Fibroblast of skin of scalp (primary cell): ENCODE measurements around the gene NCOA3.
"Not testable (repeated sequence)": the region's sequence is repeated elsewhere in the genome, so short reads cannot be mapped to it uniquely, and the experiment has no call there.

Source experiments
- DNase-seq: peaks from one replicate; pipeline ENCODE4 v3.0.0-alpha.2; 2013

Gene NCOA3

DNA sequence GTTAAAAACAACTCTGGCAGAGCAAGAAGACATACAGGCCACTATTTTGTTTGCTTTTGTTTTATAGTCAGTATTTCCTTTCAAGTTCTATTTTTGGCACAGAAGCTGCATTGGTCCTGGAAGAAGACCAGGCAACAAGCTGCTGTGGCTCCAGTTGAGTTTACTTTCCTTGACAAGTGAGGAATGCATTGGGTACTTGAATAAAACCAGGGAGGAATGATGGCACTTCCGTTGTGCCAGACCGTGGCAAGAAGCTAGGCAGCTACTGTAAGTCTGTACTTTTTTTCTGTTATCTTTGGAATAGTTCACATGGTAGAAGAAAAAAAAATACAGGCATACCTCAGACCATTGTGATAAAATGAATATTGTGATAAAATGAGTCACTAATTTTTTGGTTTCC, 66.3 kb downstream of the NCOA3 start:
- DNase-seq: peak; percentile 86

- DNase-seq: no peak
Measured at GRCh38 chr20:47568837-47569410, 67.2 kb downstream of the NCOA3 start.

DNA sequence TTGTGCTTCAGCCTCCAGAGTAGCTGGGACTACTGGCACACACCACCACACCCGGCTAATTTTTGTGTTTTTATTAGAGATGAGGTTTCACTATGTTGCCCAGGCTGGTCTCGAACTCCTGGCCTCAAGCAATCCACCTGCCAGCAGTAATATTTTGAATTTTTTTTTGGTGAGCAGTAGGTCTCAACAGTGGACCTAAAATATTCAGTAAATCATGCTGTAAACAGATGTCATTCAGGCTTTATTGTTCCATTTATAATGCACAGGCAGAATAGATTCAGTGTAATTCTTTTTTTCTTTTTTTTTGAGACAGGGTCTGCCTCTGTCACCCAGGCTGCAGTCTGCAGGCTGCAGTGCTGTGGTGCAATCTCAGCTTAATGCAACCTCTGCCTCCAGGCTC, 69.7 kb downstream of the NCOA3 start:
- no peak for DNase-seq

GRCh38 chr20:47572105-47572729, 70.5 kb downstream of the NCOA3 start:
- DNase-seq: no peak

DNA sequence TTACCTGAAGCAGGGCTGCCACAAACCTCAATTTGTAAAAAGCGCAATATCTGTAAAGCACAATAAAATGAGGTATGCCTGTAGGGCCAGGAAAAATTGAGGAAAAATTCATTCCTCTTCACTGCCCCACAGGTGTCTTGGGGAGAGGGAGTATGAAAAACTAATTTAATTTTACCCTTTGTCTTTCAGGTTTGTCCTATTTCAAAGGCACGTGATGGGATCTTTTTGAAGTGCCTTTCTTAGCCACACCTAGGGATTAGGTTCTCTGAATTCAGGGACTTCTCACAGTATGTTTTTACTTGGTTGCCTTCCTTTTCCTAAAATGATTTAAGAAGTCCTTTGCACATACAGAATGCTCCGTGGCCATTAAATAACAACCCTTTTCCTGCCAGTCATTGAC, 71.9 kb downstream of the NCOA3 start:
- no peak for DNase-seq

DNA sequence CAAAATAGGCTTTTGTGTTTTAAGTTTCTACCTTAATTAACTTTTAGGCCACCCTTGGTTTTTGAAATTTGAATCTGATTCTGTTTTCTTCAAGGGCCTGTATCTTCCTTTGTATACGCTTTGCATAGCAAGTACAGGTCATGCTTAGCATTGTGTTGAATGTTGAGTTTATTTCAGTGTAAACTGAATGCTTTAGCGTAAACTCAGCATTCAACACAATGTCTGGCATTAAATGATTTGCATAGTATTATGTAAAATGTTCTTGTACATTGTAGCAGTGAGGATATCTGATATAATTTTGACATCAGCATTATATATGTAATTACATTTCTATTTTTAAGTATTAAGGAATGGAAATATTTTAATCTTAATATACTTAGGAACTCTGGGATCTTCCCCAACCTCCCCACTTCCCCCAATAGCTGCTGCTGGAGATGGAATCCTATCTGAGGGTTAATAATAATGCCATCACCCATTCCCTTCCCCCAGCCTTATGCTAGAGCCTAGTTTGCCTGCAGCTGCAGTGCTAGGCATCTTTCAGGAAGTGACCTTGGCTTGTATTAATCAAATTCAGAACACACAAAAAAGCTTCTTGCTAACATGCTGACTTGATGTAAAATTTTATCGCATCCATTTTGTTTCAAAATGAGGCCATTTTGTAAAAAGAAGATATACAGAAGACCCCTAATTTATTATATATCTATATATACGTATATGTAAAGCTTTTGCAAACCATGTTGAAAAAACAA, 73.1 kb downstream of the NCOA3 start:
- peak; percentile 23 for DNase-seq

GRCh38 chr20:47576516-47577033, 74.9 kb downstream of the NCOA3 start:
- DNase-seq: peak; percentile 76

DNA sequence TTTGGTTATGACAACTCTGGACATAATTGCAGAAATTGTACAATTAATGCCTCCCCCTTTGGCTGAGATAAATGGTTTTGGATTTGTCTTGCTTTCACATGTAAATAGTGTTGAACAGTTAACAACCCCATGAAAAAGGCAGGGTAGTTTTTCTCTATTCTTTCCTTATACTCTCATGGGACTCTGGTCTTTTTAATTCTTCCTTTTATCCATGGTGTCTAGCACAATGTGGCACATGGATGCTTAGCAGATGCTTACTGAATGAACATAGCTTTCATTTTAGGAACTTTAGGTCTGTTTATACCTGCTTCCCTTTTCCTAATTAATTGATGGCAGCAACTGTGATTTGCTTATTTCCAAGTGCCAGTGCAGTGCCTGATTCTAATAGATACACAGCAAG, 75.6 kb downstream of the NCOA3 start:
- no peak for DNase-seq

- no peak for DNase-seq
Measured at GRCh38 chr20:47578543-47578942, 76.9 kb downstream of the NCOA3 start.

GRCh38 chr20:47580686-47581085, 79.0 kb downstream of the NCOA3 start:
- not testable (repeated sequence) for DNase-seq

DNA sequence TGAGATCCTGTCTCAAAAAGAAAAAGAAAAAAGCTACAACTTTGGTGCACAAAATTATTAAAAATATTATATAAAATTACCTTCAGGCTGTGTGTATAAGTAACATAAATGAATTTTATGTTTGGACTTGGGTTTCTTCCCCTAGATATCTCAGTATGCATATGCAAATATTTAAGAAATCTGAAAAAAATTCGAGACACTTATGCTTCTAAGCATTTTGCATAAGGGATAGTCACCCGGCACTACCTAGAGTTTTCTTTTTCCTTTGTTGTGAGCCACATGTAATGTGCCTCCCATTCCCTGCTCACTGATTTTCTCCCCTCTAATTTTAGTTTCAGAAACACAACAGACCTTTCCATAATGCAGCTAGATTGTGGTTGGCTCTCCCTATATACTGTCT, 79.4 kb downstream of the NCOA3 start:
- DNase-seq: no peak

DNA sequence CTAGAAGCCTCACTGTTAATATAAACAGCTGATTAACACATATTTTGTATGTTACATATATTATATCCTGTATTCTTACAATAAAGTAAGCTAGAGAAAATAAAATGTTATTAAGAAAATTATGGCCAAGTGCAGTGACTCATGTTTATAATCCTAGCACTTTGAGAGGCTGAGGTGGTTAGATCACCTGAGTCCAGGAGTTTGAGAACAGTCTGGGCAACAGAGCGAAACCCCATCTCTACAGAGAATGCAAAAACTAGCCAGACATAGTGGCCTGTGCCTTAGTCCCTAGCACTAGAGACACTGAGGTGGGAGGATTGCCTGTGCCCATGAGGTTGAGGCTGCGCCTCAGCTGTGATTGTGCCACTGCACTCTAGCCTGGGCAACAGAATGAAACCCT, 81.9 kb downstream of the NCOA3 start:
- DNase-seq: no peak

GRCh38 chr20:47585087-47585747, 83.5 kb downstream of the NCOA3 start:
- DNase-seq: no peak

DNA sequence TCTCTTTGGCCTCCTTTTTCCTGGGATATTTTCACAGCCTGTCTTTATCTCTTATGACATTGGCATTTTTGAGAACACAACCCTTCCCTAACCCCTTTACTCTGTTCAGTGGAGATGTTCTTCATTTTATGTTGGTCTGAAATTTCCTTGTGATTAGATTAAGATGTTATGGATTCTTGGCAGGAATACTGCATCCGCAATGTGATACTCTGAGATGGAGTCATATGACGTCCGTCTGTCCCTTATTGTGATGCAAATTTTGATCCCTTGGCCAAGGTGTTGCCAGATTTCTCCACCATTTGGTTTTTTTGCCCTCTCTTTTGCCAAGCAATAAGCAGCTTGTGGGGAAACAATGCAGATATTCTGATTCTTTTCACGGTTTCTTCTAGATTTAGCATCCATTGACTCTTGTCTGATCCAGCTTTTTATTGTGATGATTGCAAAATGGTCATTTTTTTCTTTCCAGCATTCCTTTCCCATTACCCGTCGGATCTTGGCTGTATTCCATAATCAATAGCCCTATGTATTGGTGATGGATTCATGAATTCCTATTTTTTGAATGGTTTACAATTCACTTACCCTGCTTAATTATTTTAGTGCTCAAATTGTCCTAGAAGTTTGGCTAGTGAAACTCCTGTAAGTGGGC, 85.1 kb downstream of the NCOA3 start:
- DNase-seq: peak; percentile 44

DNA sequence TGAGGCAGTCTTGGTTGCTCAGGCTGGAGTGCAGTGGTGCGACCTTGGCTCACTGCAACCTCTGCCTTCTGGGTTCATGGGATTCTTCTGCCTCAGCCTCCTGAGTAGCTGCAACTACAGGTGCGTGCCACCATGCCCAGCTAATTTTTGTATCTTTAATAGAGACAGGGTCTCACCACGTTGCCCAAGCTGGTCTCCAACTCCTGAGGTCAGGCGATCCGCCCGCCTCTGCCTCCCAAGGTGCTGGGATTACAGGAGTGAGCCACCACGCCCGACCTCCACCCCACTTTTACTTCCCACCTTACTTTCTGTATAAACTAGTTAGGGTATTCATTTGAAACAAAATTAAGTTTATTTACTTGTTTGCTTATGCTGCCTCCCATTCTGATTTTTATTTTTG, 86.5 kb downstream of the NCOA3 start:
- no peak for DNase-seq

- DNase-seq: no peak
Measured at GRCh38 chr20:47591231-47591630, 89.5 kb downstream of the NCOA3 start.

- DNase-seq: no peak
Measured at GRCh38 chr20:47594157-47594556, 92.5 kb downstream of the NCOA3 start.

- not testable (repeated sequence) for DNase-seq
Measured at GRCh38 chr20:47595138-47595537, 93.5 kb downstream of the NCOA3 start.

DNA sequence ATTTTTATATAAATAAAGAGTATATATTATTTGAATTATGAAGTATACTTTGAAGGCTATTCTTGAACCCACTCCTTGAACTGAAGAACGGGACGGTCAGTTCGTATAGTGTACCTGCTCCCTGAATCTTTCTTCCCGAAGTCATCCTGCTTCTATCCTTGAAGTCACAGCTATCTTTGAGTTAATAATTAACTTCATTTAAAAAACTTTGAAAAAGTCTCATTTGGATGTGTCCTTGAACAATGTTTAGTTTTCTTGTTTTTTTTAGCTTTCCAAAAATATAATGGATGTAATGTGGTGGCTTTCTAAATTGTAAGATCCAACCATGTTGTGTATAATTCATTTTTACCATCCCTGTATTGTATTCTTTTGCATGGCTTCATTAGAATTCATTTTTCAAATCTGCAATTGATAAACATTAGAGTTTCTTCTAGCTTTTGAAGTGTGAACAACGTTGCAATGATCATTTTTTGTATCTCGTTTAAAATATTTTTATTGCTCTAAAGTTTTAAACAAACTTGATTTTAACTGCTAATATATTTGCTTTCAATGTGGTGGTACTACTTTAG, 94.4 kb downstream of the NCOA3 start:
- DNase-seq: no peak

DNA sequence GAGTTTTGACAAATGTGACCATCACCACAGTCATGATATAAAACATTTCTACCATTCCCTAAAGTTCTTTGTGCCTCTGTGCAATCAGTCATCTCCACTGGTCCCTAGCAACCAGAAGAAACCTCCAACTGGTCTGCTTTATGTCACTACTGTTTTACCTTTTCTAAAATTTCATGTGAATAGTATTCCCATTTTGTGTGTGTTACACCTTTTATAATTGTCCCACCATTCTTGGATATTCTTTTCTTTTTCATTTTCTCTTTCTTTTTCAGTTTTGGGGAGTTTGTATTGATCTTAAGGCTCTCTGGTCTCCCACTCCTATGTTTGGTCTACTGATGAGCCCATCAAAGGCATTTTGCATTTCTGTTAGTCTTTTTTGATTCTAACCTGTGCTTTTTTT, 95.4 kb downstream of the NCOA3 start:
- no peak for DNase-seq

- no peak for DNase-seq
Measured at GRCh38 chr20:47598911-47599744, 97.4 kb downstream of the NCOA3 start.
